Muscle layer of colon (tissue), 2 donors: Measurements from ENCODE around the gene RAI2.

Source experiments
- H3K27ac ChIP-seq: one replicate; pipeline ENCODE4 v1.7.0; 2013; ENCODE audit warnings: low read depth, mild to moderate bottlenecking, low read length, moderate library complexity
- H3K27me3 ChIP-seq, 2 donors: one replicate each; pipeline ENCODE4 v1.7.0; 2013; ENCODE audit warnings: low read length in 2 of 2, mild to moderate bottlenecking in 2 of 2; ENCODE audit not compliant: insufficient read depth in 2 of 2, control insufficient read depth in 1 of 2
- H3K36me3 ChIP-seq: one replicate; pipeline ENCODE4 v1.7.0; 2013; ENCODE audit warnings: mild to moderate bottlenecking, low read length; ENCODE audit not compliant: insufficient read depth
- H3K4me1 ChIP-seq: one replicate; pipeline ENCODE4 v1.7.0; 2013; ENCODE audit warnings: mild to moderate bottlenecking, low read length; ENCODE audit not compliant: insufficient read depth
- H3K4me3 ChIP-seq, 2 donors: one replicate each; pipeline ENCODE4 v1.7.0; 2013; ENCODE audit warnings: low read length in 2 of 2, low read depth in 1 of 2, mild to moderate bottlenecking in 1 of 2, moderate library complexity in 1 of 2
- H3K9ac ChIP-seq: one replicate; pipeline ENCODE4 v1.7.0; 2013; ENCODE audit warnings: low read length
- H3K9me3 ChIP-seq: one replicate; pipeline ENCODE4 v1.7.0; 2013; ENCODE audit warnings: mild to moderate bottlenecking, low read length
- donor health status: abdominal sarcoma.
- donor health status: Adenocarcinoma of cecum.

The RAI2 gene

DNA sequence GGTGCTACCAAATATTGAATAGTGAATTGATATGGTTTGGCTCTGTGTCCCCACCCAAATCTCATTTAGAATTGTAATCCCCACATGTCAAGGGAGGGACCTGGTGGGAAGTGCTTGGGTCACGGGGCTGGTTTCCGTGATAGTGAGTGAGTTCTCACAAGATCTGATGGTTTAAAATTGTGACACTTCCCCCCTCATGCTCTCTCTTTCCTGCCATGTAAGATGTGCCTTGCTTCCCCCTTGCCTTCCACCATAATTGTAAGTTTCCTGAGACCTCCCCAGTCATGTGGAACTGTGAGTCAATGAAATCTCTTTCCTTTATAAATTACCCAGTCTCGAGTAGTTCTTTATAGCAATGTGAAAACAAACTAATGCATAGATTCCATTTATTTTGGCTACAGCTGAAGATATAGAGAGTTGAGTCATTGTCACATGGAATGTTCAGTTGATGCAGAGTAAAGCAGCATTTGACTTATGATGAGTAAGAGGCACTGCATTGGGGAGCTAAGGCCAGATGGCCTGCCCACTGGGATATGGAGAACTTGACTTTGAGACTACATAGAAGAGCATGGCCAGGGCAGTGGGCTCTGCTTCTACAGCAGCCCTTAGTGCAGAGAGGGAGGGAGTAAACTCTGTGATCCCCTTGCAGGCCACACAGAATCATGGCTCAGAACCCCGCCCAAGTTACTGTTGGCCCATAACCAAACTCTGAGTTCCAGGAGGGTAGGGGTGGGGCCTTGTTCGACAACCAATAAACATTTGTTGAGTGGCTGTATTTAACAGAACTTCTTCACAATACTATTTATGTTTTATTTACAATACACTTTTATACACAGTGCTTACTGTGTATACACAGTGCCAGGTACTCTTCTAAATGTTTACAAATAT, 34.2 kb downstream of the RAI2 start:
- no peaks in the 10 kb centered on the region for H3K9me3 ChIP-seq
- no peaks in the 10 kb centered on the region for H3K27me3 ChIP-seq
- no peaks in the 10 kb centered on the region for H3K36me3 ChIP-seq
- H3K4me1 ChIP-seq = peaks cover 8% of the 10 kb centered on the region
- H3K4me3 ChIP-seq = no peak overlapping the region
- H3K9ac ChIP-seq = no peak overlapping the region
- H3K27ac ChIP-seq = no peak overlapping the region

DNA sequence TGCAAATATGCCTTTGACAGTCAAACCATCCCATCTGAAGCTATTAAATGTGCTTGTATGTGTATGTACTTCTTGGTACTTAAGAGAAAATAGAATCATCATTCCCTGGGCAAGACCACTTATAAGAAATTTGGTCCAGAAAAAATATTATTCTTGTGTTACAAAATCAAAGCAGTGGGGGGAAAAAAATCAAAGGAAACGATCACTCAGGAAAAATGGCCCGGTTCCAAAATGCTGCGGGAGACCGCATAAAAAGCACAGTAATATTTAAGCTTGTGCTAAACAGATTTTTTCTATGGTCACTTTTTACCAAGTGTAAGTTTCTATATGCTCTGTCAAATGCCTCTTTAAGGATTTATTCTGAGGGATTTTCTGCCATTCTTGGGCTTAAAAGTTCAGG, 36.1 kb downstream of the RAI2 start:
- H3K9ac ChIP-seq = no peak overlapping the region
- no peak overlapping the region for H3K27ac ChIP-seq
- H3K36me3 ChIP-seq = no peaks in the 10 kb centered on the region
- H3K4me1 ChIP-seq = peaks cover 4% of the 10 kb centered on the region
- H3K27me3 ChIP-seq = no peaks in the 10 kb centered on the region
- no peak overlapping the region for H3K4me3 ChIP-seq
- H3K9me3 ChIP-seq = no peaks in the 10 kb centered on the region

DNA sequence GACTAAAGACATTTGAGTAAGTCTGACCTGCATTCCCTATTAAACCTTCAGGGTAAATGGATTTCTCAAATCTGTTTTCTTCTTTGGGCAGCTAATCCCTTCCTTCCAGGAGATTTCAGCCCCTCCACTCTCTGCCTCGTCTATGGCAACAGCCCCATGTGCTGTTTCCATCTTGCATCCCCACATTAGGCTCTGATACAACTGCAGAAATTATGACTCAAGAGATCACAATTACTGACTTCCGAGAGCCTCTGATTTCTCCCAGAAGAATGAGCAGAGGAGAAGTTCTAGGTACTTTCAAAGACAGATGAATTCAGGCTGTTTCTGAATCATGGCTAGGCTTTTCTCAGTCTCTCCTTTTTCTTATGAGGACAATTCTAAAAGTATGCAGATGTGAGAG, 38.7 kb downstream of the RAI2 start:
- H3K4me1 ChIP-seq = no peaks in the 10 kb centered on the region
- H3K36me3 ChIP-seq = no peaks in the 10 kb centered on the region
- no peaks in the 10 kb centered on the region for H3K27me3 ChIP-seq
- H3K27ac ChIP-seq = no peak overlapping the region
- H3K4me3 ChIP-seq = no peak overlapping the region
- H3K9me3 ChIP-seq = no peaks in the 10 kb centered on the region
- H3K9ac ChIP-seq = no peak overlapping the region

DNA sequence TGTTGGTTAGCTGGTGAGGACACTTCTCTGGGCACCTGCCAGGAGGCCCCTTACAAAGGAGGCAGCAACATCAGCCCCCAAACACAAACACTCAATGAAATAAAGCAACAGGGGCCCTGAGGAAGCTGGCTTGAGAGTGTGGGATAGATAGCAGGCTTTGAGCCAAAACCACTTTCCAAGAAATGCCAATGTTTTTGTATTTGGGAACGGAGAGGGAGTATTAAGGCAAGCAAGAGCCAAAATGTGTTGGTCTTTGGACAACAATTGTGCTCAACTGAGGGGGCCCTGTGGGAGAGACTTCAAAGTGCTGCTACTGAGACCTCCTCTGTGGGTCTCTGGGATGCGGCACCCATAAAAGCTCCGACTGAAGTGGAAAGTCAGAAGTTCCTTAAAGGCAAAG, 41.0 kb downstream of the RAI2 start:
- Histone ChIP-seq H3K9me3 (no peaks in the 10 kb centered on the region), H3K4me3 (no peak overlapping the region), H3K36me3 (no peaks in the 10 kb centered on the region), H3K9ac (no peak overlapping the region), H3K4me1 (no peaks in the 10 kb centered on the region), H3K27me3 (no peaks in the 10 kb centered on the region), H3K27ac (no peak overlapping the region)

DNA sequence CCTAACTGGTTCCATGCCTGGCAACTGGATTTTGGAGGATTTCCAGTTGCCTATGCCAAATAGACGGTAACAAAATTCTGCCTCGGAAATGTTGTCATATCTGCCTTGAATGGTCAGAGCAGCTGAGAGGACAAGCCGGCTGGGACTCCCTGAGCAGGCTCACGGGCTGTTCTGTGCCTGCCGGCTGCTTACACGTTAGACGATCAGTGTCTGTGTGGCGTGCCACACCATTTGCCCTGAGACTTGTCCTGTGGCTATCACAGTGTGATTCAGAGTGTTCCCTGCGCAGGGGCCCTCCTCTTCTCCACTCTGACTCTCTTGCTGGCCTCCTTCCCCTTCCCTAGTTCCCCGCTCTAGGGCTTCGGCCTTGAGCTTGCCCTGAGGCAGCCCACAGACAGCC, 42.4 kb downstream of the RAI2 start:
- no peaks in the 10 kb centered on the region for H3K36me3 ChIP-seq
- no peak overlapping the region for H3K27ac ChIP-seq
- H3K4me1 ChIP-seq = peaks cover 8% of the 10 kb centered on the region
- H3K9ac ChIP-seq = no peak overlapping the region
- H3K27me3 ChIP-seq = no peaks in the 10 kb centered on the region
- no peak overlapping the region for H3K4me3 ChIP-seq
- H3K9me3 ChIP-seq = no peaks in the 10 kb centered on the region

DNA sequence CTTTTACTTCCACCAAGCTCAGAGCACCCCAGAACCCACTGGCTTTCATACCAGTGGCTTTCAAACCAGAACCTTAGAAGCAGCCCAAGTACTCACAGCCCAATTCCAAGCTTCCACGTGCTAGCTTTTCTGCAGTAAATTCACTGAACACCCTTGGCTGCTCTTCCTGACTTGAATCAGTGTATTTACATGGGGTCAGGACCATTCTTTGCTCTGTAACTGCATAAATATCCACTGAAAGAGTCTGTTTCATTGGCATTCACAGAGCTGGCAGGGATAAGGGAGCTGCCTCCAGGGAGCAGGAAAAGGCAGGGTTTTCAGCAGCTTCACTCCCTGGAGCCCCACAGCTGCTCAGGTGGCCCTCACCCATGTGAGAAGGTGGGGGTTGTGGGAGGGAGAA, 43.8 kb downstream of the RAI2 start:
- no peaks in the 10 kb centered on the region for H3K9me3 ChIP-seq
- no peaks in the 10 kb centered on the region for H3K36me3 ChIP-seq
- no peak overlapping the region for H3K4me3 ChIP-seq
- peaks cover 9% of the 10 kb centered on the region for H3K4me1 ChIP-seq
- no peak overlapping the region for H3K27ac ChIP-seq
- H3K27me3 ChIP-seq = no peaks in the 10 kb centered on the region
- no peak overlapping the region for H3K9ac ChIP-seq

DNA sequence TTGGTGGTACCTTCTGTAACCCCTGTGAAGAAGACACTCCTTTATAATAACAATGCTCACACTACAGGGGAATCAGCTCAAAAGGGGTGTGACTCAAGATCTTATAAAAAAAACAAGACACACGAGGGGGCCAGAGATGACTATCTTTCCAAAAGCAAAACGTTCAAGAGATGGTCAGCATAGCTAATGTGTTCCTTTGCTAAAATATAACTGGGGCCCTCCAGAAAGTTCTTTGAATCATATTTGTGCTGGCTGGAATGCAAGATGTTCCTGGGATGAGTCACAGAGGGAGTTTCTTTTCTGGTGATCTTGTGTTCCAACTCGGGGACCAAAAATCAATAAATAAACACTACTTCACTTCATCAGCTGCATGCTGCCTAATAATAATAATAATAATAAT, 46.5 kb downstream of the RAI2 start:
- Histone ChIP-seq H3K4me1 (peaks cover 9% of the 10 kb centered on the region), H3K27me3 (no peaks in the 10 kb centered on the region), H3K4me3 (no peak overlapping the region), H3K9ac (no peak overlapping the region), H3K27ac (no peak overlapping the region), H3K36me3 (no peaks in the 10 kb centered on the region), H3K9me3 (no peaks in the 10 kb centered on the region)

DNA sequence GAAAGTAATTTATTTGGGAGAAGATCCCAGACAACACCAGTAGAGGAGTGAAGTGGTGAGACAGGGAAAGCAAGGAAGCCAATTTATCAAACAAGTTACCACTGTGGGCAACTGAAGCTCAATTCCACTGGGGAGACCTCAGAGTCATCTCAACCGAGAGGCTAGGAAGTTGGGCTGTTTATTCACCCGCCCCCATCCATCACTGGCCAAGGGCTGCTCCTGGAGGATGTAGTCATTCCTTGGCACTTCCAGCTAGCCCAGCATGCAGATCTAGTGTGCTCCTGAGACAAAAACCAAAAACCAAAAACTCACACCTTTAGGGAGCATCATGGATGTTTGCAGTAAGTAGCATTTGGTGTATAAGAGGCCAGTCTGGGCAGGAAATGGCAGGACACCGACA, 47.0 kb downstream of the RAI2 start:
- Histone ChIP-seq H3K4me1 (peaks cover 9% of the 10 kb centered on the region), H3K27ac (no peak overlapping the region), H3K9me3 (no peaks in the 10 kb centered on the region)

DNA sequence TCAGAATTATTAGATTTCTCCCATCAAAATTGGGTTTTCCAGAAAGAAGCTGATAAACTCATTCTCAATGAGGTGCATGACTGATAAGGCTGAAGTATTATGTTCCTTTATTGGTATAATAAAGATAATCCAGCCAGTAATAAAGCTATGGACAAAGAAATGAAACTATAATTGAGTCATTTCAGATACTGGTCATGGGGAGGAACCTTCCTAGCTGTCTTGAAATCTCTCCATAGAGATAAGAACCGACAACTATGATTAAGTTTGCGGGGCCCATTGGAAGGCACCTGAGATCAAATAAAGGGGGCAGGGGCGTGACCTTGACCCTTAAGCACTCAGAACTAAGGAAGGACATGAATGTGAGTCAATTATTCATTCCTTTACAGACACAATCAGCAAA, 47.8 kb downstream of the RAI2 start:
- Histone ChIP-seq H3K27ac (no peak overlapping the region), H3K4me1 (peaks cover 9% of the 10 kb centered on the region), H3K36me3 (no peaks in the 10 kb centered on the region), H3K4me3 (no peak overlapping the region), H3K27me3 (no peaks in the 10 kb centered on the region), H3K9ac (no peak overlapping the region), H3K9me3 (no peaks in the 10 kb centered on the region)

More for the DNA sequence above, 47.0 kb downstream of the RAI2 start:
- Histone ChIP-seq H3K27me3 (no peaks in the 10 kb centered on the region), H3K36me3 (no peaks in the 10 kb centered on the region), H3K4me3 (no peak overlapping the region), H3K9ac (no peak overlapping the region)

DNA sequence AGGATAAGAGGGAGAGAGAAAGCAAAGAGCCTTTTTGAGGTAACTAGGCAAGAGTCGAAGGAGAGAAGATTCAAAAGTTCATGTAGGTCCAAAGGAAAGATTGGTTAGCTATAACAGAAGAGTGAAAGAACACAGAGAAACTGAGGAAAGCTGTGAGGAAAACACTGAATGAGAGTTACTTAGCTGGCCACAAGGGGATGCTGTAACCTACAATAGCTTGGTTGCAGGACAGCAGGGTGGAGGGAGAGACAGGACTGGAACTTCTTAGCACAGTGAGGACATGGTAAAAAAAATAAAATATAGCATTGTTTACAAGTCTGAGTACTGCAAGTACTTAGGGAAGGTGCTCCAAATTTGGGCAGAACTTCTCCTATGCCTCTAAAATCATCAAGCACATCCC, 48.3 kb downstream of the RAI2 start:
- H3K9ac ChIP-seq = no peak overlapping the region
- no peaks in the 10 kb centered on the region for H3K36me3 ChIP-seq
- H3K4me1 ChIP-seq = peaks cover 9% of the 10 kb centered on the region
- no peaks in the 10 kb centered on the region for H3K9me3 ChIP-seq
- no peaks in the 10 kb centered on the region for H3K27me3 ChIP-seq
- H3K4me3 ChIP-seq = no peak overlapping the region
- H3K27ac ChIP-seq = no peak overlapping the region

DNA sequence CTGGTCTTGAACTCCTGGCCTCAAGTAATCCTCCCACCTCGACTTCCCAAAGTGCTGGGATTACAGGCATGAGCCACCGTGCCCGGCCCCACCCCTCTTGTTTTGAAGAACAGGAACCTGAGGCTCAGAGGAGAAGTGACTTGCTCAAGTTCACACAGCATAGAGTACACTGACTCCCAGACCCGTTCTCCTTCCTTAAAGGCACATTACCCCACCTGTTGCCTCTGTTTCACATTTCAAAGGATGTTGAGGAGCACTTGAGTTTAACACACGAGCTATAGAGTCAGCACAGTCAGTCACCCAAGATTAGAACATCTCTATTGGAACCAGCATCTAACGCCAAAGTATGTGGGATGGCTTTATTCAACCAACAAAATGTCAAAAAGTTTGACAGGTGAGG, 51.1 kb downstream of the RAI2 start:
- Histone ChIP-seq H3K4me1 (peaks cover 9% of the 10 kb centered on the region), H3K4me3 (no peak overlapping the region), H3K27me3 (peaks cover 0 to under 1% of the 10 kb centered on the region in 2 donors), H3K9me3 (no peaks in the 10 kb centered on the region), H3K27ac (no peak overlapping the region), H3K36me3 (no peaks in the 10 kb centered on the region), H3K9ac (no peak overlapping the region)

DNA sequence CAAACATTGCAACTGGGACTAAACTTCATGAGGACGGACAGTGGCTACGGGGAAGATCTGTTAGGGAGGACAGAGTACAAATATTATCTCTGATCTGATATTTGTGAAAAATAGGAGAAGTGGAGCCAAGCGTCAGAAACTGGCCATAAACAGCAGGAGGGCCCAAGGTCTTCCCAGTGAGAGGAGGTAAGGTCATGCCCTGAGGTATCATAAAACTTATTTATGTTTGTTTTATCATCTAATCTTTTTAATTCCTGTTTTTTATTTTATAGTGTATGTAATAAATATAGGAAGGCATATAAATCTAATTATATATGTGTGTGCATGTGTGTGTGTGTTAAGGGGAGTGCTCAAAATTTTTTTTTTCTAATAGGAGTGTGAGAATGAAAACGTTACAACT, 51.8 kb downstream of the RAI2 start:
- no peak overlapping the region for H3K9ac ChIP-seq
- no peak overlapping the region for H3K27ac ChIP-seq
- no peaks in the 10 kb centered on the region for H3K36me3 ChIP-seq
- H3K4me3 ChIP-seq = no peak overlapping the region
- peaks cover 0 to 4% of the 10 kb centered on the region in 2 donors for H3K27me3 ChIP-seq
- peaks cover 6% of the 10 kb centered on the region for H3K4me1 ChIP-seq
- no peaks in the 10 kb centered on the region for H3K9me3 ChIP-seq
